ENCODE measurements around the gene ABLIM2.

- TF ChIP-seq CTCF (IDR thresholded peaks at IDR 0.05; ENCODE audit: insufficient read depth, low read length, poor library complexity, severe bottlenecking) (no peak), EZH2phosphoT487 (conservative IDR thresholded peaks at IDR 0.05; ENCODE audit: low read length) (no peak)
Measured at GRCh38 chr4:8079916-8080753, 78.5 kb downstream of the ABLIM2 start.
